Measurements from ENCODE around the gene RMDN2.
"Not testable (repeated sequence)": the region's sequence is repeated elsewhere in the genome, so short reads cannot be mapped to it uniquely, and the experiment has no call there.

Gene RMDN2

DNA sequence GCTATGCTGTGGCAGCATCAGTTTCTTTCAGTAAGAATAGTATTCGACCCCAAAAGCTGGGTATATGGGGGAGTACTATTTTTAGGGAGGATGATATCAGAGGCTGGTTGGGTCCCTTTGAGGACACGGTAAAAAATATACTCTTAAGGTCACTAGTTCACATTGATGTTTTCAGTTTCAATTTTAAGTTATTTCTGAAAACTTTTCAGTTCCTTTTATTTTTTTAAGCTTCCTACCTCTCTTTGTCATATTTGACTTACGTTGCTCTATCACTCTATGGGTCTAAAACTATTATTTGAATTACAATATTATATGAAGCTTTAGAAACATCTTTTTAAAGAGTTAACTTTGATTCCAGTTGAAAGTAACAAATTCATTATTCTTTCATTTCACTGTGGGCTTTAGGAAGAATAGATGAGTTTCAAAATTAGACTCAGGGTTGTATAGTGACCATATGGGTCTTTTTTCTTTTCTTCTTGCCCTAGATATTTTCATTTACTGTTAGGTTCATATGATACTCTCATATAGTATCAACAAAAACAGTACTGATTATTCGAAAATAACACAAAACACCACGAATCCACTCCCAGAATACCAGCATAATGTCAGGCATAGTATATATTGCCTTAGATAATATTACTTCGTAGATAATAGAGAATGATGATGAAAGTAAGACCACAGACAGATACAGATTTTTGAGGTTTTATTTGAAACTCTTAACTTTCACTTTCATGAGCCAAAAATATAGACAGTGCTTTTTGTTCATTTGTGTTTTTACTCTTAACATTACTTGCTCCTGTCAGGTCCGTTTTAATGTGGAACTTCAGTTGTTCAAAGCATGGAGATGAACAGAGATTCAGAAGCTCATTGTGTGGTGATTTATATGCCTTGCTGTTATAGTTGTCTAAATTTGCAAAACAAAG is 9.8 kb downstream of the RMDN2 start:
- no peak for DNase-seq

DNA sequence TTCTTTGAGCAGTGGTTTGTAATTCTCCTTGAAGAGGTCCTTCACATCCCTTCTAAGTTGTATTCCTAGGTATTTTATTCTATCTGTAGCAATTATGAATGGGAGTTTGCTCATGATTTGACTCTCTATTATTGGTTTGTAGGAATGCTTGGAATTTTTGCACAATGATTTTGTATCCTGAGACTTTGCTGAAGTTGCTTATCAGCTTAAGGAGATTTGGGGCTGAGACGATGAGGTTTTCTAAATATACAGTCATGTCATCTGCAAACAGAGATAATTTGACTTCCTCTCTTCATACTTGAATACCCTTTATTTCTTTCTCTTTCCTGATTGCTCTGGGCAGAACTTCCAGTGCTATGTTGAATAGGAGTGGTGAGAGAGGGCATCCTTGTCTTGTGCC is 12.5 kb downstream of the RMDN2 start:
- DNase-seq: not testable (repeated sequence)

DNA sequence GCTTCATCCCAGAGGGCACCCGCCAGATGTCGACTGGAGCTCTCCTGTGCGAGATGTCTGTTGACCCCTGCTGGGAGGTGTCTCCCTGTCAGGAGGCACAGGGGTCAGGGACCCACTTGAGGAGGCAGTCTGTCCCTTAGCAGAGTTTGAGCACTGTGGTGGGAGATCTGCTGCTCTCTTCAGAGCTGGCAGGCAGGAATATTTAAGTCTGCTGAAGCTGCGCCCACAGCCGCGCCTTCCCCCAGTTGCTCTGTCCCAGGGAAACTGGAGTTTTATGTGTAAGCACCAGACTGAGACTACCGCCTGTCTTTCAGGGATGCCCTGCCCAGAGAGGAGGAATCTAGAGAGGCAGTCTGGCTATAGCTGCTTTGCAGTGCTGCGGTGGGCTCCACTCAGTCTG is 16.2 kb downstream of the RMDN2 start:
- DNase-seq: not testable (repeated sequence)

DNA sequence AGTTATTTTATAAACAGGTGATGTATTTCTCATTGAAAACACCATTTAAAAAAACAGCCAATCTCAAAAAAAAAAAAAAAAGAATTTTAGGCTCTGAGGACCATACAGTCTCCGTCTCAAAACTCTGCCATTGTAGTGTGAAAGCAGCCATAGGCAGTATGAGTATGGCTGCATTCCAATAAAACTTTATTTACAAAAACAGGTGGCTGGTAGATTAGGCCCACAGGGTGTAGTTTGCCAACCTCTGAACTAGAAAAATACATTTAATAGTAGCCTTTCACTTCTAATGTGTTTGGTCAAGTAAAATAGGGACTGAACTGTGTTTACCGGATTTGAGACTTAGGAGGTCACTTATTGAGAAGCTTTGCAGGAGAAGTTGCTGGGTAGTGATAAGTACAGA is 19.2 kb downstream of the RMDN2 start:
- no peak for DNase-seq

DNA sequence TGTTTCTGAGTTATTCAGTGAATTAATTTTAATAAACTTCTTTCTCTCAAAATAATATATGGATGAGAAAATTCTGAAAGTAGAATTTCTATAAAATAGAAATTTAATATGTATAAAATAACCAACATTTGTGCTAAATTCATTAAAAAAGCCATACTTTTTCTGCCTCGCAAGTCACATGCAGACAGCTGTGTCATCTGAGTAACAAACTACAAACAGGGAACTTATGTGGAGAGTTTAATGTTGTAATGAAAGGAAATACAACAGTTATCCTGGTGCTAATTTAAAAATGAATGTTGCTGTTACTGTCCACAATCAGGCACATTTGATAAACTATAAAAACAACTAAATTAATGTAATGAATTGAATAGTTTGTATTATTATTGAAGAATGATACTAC is 22.2 kb downstream of the RMDN2 start:
- DNase-seq: no peak

DNA sequence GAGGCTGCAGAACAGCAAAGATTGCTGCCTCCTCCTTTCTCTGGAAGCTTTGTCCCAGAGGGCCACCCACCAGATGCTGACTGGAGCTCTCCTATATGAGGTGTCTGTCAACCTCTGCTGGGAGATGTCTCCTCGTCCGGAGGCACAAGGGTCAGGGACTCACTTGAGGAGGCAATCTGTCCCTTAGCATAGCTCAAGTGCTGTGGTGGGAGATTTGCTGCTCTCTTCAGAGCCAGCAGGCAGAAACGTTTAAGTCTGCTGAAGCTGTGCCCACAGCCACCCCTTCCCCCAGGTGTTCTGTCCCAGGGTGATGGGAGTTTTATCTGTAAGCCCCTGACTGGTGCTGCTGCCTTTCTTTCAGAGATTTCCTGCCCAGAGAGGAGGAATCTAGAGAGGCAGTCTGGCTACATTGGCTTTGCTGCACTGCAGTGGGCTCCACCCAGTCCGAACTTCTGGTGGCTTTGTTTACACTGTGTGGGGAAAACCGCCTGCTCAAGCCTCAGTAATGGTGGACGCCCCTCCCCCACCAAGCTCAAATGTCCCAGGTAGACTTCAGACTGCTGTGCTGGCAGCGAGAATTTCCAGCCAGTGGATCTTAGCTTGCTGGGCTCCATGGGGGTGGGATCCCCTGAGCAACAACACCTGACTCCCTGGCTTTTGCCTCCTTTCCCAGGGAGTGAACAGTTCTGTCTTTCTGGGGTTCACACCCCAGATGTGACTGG is 37.1 kb downstream of the RMDN2 start:
- not testable (repeated sequence) for DNase-seq

DNA sequence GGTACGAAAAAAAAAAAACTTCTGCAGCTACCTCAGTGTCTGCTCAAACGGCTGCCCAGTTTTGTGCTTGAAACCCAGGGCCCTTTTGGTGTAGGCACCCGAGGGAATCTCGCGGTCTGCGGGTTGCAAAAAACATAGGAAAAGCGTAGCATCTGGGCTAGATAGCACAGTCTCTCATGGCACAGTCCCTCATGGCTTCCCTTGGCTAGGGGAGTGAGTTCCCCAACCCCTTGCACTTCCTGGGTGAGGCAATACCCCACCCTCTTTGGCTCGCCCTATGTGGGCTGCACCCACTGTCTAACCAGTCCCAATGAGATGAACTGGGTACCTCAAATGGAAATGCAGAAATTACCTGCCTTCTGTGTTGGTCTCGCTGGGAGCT is 37.6 kb downstream of the RMDN2 start:
- not testable (repeated sequence) for DNase-seq

DNA sequence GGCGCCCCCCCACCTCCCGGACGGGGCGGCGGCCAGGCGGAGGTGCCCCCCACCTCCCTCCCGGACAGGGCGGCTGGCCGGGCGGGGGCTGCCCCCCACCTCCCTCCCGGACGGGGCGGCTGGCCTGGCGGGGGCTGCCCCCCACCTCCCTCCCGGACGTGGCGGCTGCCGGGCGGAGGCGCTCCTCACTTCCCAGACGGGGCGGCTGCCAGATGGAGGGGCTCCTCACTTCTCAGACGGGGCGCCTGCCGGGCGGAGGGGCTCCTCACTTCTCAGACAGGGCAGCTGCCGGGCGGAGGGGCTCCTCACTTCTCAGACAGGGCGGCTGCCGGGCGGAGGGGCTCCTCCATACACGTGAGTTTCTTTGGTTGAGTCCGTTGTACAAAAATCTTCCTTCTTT is 38.8 kb downstream of the RMDN2 start:
- DNase-seq: not testable (repeated sequence)

DNA sequence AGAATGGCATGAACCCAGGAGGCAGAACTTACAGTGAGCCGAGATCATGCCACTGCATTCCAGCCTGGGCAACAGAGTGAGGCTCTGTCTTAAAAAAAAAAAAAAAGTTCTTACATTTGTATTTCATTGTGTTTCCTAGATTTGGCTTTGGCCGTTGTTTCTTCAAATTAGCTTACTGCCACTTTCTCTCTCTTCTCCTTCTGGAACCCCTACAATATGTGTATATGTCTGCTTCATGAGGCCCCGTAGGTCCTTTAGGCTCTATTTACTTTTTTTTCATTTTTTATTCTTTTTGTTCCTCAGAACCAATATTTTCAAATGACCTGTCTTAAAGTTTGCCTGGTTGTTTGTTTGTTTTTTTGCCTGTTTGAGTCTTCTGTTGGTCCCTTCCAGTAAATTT is 41.2 kb downstream of the RMDN2 start:
- no peak for DNase-seq

DNA sequence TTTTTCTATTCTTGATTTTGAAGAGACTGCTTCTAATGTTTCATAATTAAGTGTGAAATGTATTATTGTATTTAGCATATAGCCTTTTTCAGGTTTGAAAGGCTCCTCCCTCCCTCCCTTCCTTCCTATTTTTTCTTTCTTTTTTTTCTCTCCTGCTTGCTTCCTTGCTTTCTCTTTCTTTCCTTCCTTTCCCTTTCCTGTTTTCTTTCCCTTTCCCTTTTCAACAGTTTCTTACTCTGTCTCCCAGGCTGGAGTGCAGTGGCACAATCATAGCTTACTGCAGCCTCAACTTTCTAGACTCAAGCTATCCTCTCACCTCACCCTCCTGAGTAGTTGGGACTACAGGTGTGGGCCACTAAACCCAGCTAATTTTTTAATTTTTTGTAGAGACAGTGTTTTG is 44.6 kb downstream of the RMDN2 start:
- no peak for DNase-seq

DNA sequence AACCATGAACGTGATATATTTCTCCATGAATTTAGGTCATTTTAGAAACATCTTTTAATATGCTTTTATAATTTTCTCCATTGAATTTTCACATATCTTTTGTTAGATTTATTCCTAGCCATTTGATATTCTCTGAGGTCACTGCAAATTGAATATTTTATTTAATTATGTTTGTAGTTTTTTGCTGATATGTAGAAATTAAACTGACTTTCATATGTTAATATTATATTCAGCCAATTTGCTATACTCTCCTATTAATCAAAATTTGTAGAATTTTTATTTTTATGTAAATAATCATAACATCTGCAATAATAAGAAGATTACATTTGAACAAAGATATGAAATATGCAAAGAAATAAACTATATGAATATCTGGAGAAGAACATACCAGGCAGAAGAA is 46.9 kb downstream of the RMDN2 start:
- no peak for DNase-seq

DNA sequence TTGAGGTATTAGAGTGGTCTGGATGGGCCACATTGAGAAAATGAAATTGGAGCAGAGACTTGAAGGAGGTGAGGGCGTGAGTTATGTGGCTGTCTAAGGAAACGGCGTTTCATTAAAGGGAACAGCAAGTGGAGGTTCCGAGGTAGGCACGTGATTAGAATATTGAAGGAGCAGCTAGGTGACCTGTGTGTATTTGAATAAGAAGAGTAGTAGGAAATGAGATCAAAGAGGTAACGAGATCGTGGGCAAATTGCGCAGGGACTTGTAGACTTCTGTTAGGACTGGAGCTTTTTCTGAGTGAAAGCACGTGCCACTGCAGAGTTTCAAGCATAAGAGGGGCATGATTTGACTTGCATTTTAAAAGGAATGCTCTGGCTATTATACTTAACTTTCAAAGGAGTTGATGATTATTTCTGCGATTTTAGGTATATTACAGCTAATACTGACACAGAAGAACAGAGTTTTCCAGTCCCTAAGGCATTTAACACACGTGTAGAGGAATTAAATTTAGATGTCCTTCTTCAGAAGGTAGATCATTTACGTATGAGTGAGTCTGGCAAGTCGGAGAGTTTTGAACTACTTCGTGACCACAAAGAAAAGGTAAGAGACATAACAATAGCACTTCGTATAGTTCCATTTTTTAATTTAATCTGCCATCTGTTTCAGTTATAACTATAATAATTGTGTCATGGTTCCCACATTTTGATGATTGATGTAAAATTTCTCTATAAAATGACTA is 48.7 kb downstream of the RMDN2 start:
- no peak for DNase-seq

DNA sequence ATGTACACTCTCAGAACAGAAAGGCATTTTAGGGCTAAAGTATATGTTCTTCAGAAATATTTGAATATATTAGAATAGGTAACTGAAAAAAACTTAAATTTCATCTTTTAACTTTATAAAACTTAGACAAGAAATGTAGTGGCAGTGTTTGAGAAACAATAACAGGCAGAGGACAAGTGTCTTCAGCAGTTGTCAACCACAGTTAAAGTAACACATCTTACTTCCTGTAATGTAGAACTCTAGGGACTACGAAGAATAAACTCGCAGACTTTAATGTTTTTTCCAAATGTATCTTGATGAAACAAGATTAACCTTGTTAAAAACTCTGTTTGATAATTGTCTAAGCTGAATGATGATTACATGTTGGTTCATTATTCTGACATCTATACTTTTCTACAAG is 50.7 kb downstream of the RMDN2 start:
- DNase-seq: no peak

DNA sequence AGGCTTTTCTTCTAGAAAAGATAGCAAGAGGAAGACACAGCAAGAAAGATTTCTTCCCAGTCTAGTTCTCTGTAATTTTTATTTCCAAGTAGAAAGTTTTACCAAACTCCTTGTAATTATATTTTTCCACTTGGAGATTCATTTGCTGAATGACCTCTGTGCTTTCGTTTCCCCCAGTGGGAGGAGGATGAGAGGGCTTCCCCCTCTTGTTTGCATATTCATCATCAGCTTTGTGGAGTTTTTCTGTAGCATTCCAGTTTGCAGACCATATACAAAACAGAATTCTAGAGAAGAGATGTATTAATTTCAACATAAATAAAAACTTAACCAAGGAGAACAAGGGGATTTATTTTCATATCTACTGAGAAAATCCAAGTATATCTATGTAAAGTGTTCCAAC is 51.3 kb downstream of the RMDN2 start:
- no peak for DNase-seq

DNA sequence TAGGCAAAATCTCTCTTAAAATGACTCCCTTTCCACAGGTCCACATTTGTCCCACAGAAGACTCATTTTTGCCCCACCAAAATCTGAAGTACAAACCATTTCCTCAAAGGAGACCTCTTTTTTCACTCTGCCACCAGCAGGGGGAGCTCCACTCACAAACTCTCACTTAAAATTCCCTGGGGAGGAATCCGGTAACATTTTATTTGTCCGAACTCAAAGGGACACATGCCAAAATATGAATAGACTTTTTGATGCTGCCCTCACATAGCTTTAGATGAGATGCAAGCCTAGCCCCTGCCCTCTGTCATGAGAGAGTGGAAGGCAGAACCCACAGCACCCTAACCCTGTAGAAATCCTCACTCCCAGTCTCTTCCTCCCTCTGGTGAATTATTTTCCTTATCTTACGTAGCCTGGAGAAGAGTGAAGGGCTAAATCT is 57.1 kb downstream of the RMDN2 start:
- DNase-seq: peak; percentile 65

DNA sequence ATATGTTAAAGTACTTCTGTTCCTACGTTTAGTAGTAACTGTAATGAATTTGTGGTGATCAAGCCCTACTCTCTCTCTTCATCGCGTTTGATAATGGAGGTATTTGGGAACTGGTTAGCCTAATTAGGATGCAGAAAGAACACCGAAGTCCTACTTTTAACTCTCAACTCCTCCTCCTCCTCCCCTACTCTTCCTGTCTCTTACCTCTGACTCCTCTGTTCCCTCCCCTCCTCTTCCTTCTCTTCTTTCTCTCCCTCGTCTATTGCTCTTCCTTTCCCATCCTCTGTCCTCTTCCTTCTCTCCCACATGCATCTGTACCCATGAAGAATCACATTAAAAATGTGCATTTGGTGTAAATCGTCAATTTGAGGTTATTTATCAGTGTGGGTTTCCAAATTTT is 57.8 kb downstream of the RMDN2 start:
- DNase-seq: no peak

DNA sequence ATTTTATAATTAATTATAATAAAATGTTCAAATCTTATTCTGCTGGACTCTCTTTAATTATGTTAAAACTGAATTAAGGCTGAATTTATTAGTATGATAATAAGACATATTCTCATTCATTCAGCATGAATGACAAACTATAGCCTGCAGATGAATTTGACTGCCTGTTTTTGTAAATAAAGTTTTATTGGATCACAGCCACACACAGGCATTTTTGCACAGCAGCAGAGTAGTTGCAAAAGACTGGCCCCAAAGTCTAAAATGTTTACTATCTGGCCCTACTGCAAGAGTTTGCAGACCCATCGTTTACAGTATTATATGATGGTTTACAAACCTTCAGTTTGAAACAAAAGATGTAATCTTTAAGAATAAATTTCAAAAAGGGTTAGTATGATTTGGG is 58.6 kb downstream of the RMDN2 start:
- DNase-seq: no peak

DNA sequence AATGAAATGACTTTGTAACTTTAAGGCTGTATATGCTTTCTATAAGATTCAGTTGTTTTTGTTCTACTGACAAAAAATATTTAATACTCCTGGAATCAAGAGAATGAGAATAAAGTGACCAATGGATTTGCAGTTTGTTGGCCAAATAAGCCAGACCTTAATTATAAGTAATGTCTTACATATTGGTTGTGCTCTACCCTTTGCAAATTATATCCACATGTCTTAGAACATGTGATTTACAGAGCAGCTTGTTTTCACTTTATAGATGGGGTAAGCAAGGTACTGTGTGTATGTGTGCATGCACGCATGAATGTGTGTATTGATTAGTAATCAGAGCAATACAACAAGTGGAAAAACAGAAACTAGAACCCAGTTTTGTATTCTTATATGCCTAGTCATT is 59.1 kb downstream of the RMDN2 start:
- no peak for DNase-seq

DNA sequence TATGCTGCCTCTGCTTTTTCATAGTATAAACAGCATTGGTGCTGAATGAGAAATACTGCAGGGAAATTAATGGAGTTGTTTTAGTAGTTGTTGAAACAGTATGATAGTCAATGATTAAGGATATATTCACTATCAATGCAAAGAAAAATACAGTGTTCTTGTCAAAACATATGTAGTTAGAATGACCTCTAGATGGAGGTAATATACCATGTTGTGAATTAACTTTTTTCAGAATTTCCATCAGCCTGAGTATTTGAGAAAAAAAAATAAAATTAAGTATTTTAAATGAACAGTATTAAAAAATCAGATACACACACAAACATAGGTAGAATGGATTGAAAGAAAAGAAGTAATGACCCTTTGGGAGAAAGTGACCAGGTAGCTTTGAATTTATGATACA is 59.5 kb downstream of the RMDN2 start:
- no peak for DNase-seq

DNA sequence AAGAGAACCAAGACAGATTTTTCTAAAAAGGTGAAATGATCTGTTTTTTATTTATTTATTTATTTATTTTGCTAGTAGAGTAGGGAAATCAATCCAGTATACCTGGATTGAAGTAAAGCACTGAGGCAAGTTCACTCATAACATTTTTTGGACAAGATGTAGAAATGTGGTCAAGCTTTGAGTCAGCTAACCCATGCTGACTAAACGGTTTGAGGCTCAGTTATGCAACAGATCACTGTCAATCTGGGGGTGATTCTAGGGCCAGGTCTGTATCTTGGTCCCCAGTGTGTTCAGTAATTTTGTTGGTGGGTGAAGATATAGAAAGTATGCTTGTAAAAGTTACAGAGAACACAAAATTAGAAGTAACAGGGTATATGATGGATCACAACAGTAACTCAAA is 60.2 kb downstream of the RMDN2 start:
- DNase-seq: no peak

DNA sequence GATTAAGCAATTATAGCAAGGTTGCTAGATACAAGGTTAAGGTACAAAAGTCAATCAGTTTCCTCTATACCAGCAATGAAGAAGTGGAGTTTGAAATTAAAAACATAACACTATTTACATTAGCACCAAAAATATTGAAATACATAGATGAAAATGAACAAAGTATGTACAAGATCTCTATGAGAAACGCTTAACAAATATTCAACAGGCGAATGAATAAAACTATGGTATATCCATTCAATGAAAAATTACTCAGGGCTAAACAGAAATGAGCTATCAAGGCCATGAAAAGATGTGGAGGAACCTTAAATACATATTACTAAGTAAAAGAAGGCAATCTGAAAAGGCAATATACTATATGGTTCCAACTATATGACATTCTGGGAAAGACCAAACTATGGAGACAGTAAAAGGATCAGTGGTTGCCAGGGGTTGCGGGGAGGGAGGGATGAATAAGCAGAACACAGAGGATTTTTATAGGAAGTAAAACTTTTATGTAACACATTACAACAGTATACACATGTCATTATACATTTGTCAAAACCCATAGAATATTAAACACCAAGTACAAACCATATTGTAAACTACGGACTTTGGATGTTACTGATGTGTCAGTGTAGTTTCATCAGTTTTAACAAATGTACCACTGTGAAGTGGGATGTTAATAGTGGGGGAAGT is 62.1 kb downstream of the RMDN2 start:
- DNase-seq: no peak

DNA sequence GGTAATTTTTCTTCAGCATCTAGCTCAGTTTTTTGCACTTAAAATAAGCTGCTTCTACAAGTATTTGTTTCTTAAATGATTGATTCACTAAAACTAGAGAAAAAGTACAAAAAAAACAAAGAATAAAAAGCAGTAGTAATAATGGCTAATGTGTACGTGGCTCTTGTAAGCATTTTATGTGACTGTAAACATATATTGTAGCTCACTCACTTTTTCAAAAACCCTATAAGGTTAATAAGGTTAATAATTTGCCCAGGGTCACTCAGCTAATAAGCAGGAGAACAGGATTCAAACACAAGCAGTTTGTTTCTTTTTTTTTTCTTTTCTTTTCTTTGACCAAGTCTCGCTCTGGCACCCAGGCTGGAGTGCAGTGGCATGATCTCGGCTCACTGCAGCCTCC is 67.5 kb downstream of the RMDN2 start:
- no peak for DNase-seq

DNA sequence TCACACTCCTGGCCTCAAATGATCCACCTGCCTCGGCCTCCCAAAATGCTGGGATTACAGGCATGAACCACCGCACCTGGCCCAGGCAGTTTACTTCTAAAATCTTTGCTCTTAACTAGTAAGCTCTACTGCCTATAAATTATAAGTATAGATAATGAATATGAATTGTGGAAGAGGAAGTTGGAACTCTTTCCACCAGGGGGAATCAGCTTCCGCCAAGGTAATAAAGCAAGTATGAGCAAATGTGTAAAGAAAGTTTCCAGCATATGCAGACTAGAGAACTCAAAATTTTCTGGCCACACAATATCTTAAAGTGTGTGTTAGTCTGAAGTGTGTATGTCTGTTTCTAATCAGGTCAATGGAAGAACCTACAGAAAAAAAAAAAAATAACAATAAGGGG is 68.1 kb downstream of the RMDN2 start:
- no peak for DNase-seq
